GM23248 (cell line): ENCODE measurements around the gene SMIM38.

ENCODE experiments used
- EZH2 ChIP-seq: fragments of 200-600 bp; sonication (generic); IDR thresholded peaks from 2 replicates; pipeline ENCODE4 v1.6.1; 2018; ENCODE audit warnings: antibody characterized with exemption, mild to moderate bottlenecking; ENCODE audit not compliant: insufficient read depth, poor library complexity, severe bottlenecking
- EZH2phosphoT487 ChIP-seq: fragments of 200-600 bp; sonication (generic); IDR thresholded peaks from 2 replicates; pipeline ENCODE4 v1.6.1; 2018; ENCODE audit warnings: antibody characterized with exemption, moderate library complexity, mild to moderate bottlenecking, low read depth; ENCODE audit not compliant: insufficient read depth

- TF ChIP-seq EZH2phosphoT487 (no peak), EZH2 (no peak)
Measured at GRCh38 chr11:69123593-69124545, 31.9 kb upstream of the SMIM38 start.
